GM15510 (cell line): Measurements from ENCODE around the gene TEX29.

Source experiments
- POLR2A ChIP-seq: IDR thresholded peaks from 3 replicates; pipeline ENCODE4 v1.6.1; 2011; ENCODE audit warnings: borderline replicate concordance; ENCODE audit not compliant: insufficient read length; ENCODE audit errors: extremely low read depth

Gene TEX29

GRCh38 chr13:111319998-111320911 is at the start of gene TEX29:
TEX29 (plus strand) TSS chr13:111320642; CDS start chr13:111320891, 249 bp downstream.
- TF ChIP-seq POLR2A, result no peak

GRCh38 chr13:111270765-111271698 is 49.4 kb upstream of the TEX29 start:
- no peak for TF ChIP-seq POLR2A

GRCh38 chr13:111272117-111272516 is 48.3 kb upstream of the TEX29 start:
- no peak for TF ChIP-seq POLR2A

GRCh38 chr13:111275382-111275781 is 45.1 kb upstream of the TEX29 start:
- TF ChIP-seq POLR2A, result no peak

- no peak for TF ChIP-seq POLR2A
Observed at GRCh38 chr13:111275995-111276618, 44.3 kb upstream of the TEX29 start.

- TF ChIP-seq POLR2A, result no peak
Observed at GRCh38 chr13:111278258-111278657, 42.2 kb upstream of the TEX29 start.

- TF ChIP-seq POLR2A, result no peak
Observed at GRCh38 chr13:111278743-111279652, 41.4 kb upstream of the TEX29 start.

- no peak for TF ChIP-seq POLR2A
Observed at GRCh38 chr13:111280226-111280625, 40.2 kb upstream of the TEX29 start.

GRCh38 chr13:111280681-111281585 is 39.5 kb upstream of the TEX29 start:
- no peak for TF ChIP-seq POLR2A

- TF ChIP-seq POLR2A, result no peak
Observed at GRCh38 chr13:111281751-111282311, 38.6 kb upstream of the TEX29 start.

- TF ChIP-seq POLR2A, result no peak
Observed at GRCh38 chr13:111282425-111282824, 38.0 kb upstream of the TEX29 start.

- no peak for TF ChIP-seq POLR2A
Observed at GRCh38 chr13:111282997-111283396, 37.4 kb upstream of the TEX29 start.
